Gastroesophageal sphincter (tissue), 3 donors: ENCODE results near the gene MFAP3.

ENCODE experiments used
- CTCF ChIP-seq, 4 experiments: fragments of 200-600 bp in 2 of 4; fragments of 450-650 bp in 2 of 4; sonication (generic) in 1 of 4; IDR thresholded peaks; one replicate each; pipeline ENCODE4 v1.5.1; 2017 to 2019; ENCODE audit warnings: antibody characterized with exemption in 4 of 4, mild to moderate bottlenecking in 2 of 4, moderate library complexity in 2 of 4
- POLR2A ChIP-seq, 2 donors: fragments of 450-650 bp; IDR thresholded peaks; one replicate each; pipeline ENCODE4 v1.6.1; 2017; ENCODE audit warnings: antibody characterized with exemption in 2 of 2, mild to moderate bottlenecking in 2 of 2, moderate library complexity in 1 of 2

GRCh38 chr5:154002511-154003020 lies 36.2 kb upstream of the MFAP3 start:
- TF ChIP-seq POLR2A (IDR thresholded peaks at IDR 0.05) (no peak), CTCF (IDR thresholded peaks at IDR 0.05) (no peak)
